Thyroid gland (tissue), 4 donors: ENCODE measurements around the gene ATXN1.

ENCODE experiments used
- POLR2A ChIP-seq, 2 donors: fragments of 450-650 bp; IDR thresholded peaks; one replicate each; pipeline ENCODE4 v1.6.1; 2017; ENCODE audit warnings: antibody characterized with exemption in 2 of 2, mild to moderate bottlenecking in 2 of 2, moderate library complexity in 1 of 2
- TF ChIP-seq, protein P1 (sequence below), 6 experiments: fragments of 200-600 bp in 3 of 6; fragments of 450-650 bp in 3 of 6; sonication (generic) in 3 of 6; IDR thresholded peaks; one replicate each; pipeline ENCODE4 v1.5.1; 2016 to 2019; ENCODE audit warnings: antibody characterized with exemption in 6 of 6, mild to moderate bottlenecking in 2 of 6, inconsistent platforms in 1 of 6, moderate library complexity in 1 of 6

DNA sequence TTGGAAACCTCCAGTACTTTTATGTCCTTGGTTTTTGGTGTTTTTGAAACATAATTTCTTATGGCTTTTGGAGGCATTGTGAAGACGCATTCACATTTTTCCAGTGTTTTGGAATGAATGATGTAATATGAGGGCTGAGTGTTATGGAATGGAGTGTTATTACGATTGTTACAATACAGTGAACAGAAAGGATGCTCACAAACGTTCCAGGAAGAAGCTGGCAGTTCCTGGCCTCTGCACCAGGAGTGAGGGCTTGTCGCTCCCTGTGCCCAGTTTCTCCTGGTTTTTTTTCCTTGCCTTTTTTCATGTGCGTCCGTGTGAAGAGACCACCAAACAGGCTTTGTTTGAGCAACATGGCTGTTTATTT, 502.6 kb downstream of the ATXN1 start:
- TF ChIP-seq POLR2A (IDR thresholded peaks at IDR 0.05), result no peak
- TF ChIP-seq, protein P1, sequence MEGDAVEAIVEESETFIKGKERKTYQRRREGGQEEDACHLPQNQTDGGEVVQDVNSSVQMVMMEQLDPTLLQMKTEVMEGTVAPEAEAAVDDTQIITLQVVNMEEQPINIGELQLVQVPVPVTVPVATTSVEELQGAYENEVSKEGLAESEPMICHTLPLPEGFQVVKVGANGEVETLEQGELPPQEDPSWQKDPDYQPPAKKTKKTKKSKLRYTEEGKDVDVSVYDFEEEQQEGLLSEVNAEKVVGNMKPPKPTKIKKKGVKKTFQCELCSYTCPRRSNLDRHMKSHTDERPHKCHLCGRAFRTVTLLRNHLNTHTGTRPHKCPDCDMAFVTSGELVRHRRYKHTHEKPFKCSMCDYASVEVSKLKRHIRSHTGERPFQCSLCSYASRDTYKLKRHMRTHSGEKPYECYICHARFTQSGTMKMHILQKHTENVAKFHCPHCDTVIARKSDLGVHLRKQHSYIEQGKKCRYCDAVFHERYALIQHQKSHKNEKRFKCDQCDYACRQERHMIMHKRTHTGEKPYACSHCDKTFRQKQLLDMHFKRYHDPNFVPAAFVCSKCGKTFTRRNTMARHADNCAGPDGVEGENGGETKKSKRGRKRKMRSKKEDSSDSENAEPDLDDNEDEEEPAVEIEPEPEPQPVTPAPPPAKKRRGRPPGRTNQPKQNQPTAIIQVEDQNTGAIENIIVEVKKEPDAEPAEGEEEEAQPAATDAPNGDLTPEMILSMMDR (IDR thresholded peaks at IDR 0.05), result no peak
